NCI-H2107 (cell line): ENCODE results near the gene SF3B2.
"Not testable (repeated sequence)": the region's sequence is repeated elsewhere in the genome, so short reads cannot be mapped to it uniquely, and the experiment has no call there.

ENCODE experiments used
- DNase-seq: peaks from one replicate; lab custom pipeline; 2025; lab: John Stamatoyannopoulos, UW

SF3B2 gene, protein sequence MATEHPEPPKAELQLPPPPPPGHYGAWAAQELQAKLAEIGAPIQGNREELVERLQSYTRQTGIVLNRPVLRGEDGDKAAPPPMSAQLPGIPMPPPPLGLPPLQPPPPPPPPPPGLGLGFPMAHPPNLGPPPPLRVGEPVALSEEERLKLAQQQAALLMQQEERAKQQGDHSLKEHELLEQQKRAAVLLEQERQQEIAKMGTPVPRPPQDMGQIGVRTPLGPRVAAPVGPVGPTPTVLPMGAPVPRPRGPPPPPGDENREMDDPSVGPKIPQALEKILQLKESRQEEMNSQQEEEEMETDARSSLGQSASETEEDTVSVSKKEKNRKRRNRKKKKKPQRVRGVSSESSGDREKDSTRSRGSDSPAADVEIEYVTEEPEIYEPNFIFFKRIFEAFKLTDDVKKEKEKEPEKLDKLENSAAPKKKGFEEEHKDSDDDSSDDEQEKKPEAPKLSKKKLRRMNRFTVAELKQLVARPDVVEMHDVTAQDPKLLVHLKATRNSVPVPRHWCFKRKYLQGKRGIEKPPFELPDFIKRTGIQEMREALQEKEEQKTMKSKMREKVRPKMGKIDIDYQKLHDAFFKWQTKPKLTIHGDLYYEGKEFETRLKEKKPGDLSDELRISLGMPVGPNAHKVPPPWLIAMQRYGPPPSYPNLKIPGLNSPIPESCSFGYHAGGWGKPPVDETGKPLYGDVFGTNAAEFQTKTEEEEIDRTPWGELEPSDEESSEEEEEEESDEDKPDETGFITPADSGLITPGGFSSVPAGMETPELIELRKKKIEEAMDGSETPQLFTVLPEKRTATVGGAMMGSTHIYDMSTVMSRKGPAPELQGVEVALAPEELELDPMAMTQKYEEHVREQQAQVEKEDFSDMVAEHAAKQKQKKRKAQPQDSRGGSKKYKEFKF

DNA sequence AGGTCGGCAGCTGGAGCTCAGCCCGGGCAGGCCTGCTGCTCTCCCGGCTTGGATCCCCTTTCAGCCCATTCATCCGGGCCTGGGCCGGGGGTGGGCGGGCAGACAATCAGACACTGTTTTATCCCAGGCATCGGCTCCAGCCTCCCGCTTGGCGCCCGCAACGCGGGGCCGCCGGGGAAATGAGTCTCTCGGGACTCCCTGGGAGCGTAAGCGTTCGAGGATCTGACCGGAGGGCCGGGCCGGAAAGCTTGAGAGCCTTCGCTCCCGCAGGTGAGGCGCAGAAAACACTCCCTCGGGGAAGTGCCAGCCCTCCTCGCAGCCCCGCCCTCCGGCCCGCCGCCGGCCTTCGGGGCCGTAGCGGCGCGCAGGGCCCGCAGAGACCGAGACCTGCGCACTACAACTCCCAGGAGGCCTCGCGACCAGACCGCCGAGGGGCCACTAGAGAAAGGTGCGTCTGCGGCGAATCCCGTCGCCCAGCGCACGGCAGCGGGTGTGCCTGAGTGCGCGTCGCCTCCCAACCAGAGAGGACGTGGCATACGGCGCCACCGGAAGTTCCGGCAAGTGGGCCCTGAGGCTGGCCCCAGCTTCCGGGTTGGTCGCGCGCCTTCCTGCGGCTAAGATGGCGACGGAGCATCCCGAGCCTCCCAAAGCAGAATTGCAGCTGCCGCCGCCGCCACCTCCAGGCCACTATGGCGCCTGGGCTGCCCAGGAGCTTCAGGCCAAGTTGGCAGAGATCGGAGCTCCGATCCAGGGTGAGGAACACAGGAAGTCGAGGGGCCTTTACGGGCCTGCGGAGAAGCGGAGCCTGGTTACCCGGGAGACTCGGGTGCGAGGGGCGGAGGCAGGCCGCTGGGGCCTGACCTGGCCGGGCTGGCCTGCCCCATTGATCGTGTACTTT lies at the start of gene SF3B2:
SF3B2 (plus strand) TSS at position 599 of the 898 bp plus-strand sequence; CDS start at position 620, 21 bp downstream.
- DNase-seq: peak; percentile 91

DNA sequence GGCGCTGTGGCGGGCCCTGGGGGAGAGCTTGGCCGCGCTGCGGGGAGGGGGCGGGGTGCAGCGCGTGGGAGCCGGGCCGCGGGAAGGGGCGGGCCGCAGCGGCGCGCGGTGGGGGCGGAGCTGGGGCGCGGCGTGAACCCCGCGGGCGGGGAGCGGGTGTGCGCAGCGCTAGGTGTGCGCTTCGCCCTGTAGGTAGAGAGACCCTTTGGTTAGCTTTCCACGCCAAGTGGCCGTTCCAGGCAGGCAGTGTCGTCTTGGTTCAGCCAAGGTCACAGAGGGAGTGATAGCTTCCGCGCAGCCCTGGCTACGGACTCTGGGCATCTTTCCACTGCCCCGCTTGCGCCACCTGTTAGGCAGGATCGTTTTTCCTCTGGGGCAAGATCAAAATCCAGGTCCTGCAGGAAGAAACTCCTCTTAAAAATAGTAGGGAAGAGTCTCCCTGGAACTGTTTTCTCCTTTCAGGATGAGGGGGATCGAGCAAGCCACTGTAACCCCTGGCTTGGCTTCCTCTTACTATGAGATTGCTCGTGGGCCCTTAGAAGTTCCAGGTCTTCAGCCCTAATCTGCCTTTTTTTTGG lies 49.4 kb upstream of the SF3B2 start:
- DNase-seq: no peak

DNA sequence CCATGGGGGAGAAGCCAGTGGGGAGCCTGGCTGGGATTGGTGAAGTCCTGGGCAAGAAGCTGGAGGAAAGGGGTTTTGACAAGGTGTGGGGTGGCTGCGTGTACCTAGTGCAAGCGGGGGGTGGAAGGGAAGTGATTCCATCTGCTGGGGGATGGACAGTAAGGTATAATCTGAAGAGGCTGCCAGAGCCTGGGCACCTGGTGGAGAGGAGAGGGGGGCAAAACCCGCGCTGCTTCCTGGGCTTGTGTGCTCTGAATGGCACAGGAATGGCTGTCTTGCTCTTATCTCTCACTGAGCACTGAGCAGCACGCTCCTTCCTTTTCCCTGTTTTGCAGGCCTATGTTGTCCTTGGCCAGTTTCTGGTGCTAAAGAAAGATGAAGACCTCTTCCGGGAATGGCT lies 48.9 kb upstream of the SF3B2 start:
- DNase-seq: no peak

DNA sequence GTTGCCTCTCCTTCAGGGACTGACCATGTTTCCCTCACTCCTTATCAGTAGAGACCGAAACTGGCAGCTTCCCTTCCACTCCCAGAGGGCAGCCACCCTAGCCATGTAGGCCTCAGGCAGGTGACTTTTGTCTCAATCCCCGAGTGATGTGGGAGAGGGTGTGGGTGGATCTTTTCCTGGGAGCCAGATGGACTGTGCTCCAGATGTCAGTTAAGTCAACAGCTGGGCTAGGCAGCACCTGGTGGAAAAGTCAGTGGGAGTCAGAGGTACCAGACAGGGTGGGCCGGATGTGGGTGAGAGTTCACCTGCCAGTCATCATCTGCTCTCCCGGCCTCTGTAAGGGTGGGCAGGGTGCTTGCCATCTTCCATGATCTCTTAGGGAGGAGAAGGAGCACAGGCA lies 48.0 kb upstream of the SF3B2 start:
- no peak for DNase-seq

DNA sequence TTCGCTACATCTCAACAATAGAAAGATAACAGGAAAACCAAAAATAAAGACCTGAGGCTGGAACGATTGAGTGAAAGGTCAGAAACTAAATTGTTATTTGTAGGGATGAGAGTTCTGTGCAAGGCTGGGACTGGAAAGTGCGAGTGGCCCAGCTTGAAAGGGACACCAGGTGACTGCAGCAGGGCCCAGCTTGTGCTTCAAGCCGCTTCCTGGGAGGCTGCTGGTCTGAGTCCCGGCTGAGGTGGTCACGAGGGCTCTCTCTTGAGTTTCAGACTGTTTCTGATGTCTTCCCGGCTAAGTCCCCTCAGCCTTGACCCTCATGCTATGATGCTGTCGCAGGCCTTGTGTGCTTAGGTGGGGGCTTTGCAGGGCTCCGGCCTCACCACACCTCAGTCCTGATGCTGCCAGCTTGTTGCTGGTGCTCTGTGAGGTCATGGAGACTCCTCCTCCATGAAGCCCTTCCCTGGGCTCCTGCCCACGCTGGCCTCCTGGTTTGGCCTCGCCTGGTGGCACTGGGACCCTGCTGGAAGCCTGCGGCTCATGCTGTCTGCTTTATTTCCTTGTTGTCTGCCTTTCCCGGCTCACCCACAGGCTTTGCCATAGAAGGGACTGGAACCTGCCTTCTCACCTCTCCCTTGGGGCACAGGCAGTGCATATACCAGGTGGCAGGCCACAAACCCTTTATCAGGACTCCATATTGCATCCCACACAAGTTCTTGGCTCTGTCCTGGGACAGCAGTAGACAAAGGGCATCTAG lies 45.9 kb upstream of the SF3B2 start:
- DNase-seq: no peak

DNA sequence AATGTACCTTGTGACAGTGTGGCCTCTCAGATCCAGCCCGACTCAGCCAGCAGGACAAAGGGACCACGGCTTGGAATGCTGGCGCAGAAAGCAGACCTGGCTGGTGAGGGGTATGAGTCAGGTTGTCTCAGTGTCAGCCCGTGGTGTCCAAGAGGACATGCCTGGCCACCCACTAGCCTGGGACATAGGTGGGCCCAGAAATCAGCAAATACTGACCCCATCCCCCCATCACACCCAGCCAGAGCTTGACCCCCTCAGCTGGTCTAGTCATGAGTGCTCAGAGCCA lies 45.3 kb upstream of the SF3B2 start:
- DNase-seq: no peak

DNA sequence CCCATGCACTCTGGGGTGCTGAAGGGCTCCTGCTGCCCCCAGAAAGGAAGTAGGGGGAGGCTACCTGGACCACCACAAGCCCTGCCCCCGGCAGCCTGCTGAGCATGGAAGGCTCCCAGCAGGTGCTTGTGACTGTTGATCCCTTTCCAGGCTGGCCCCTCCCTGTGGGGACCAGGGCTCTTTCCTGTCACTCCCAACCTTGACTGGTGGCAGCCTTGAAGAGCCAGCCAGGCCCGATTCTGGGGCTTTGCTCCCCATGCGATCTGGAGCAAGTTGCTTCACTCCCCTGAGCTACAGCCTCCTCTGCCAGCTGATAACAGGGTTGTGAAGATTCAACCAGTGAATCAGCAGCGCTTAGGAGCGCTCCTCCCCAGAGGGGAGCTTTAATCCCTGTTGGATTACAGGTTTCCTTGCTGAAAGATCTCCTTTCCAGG lies 44.9 kb upstream of the SF3B2 start:
- no peak for DNase-seq

DNA sequence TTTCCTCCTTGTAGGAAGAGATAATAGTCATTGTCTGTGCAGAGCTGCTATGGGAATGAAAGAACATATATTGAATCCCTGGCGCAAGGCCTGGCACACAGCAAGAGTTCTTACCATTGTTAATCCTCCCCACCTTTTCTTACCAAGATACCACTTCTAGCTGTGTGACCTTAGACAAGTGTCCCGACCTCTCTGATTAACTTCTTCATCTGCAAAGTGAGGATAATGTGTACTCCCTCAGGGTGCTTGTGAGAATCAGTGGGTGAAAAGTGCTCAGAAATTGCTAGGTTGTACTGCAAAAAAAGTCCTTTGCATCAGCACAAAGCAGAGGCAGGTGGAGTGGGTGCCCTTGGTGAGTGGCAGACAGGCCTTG lies 44.1 kb upstream of the SF3B2 start:
- no peak for DNase-seq

DNA sequence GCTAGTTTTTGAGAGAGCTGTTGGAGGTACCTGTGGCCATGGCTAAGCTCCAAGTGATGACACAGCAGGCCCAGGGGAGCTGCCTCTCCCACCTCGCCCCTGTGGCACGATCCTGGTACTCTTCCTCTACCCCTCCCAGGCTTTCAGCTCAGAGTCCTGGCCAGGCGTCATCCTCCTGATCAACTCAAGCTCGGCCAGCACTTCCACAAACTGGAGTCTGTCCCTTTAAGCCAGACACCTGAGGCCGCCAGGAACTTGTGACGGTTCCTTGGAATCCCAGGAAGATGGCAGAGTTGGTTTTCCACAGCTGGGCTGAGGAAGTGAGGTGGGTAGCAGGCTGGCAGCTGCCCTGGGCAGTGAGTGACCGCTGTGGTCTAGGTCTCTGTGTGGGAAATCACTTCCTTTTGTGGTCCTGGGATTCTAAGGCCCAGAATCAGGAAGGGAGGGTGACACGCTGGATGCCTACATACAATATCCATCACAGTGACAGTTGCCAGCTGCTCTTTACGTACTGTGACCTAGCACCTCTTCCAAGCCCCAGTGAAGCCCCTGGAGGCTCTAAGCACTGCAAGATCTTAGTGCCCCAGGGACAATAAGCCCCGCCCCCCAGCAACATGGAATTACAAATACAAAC lies 43.6 kb upstream of the SF3B2 start:
- DNase-seq: no peak

DNA sequence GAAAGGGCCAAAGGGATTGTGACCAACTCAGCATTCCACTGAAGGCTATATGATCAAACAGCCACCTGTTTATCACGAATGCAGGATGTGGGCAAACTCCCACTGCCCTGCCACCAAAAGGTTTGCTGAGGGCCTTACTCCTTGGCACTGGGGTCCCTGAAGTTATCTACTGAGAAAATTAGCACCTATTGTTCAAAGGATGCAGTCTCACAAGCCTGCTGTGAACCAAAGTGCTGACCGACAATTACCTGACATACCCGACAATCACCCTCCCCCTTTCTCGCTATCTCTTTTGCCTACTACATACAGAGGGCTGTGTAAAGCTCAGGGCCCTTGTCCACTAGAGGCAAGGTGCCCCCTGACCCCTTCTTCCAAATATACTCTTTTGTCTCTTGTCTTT lies 42.1 kb upstream of the SF3B2 start:
- DNase-seq: not testable (repeated sequence)

DNA sequence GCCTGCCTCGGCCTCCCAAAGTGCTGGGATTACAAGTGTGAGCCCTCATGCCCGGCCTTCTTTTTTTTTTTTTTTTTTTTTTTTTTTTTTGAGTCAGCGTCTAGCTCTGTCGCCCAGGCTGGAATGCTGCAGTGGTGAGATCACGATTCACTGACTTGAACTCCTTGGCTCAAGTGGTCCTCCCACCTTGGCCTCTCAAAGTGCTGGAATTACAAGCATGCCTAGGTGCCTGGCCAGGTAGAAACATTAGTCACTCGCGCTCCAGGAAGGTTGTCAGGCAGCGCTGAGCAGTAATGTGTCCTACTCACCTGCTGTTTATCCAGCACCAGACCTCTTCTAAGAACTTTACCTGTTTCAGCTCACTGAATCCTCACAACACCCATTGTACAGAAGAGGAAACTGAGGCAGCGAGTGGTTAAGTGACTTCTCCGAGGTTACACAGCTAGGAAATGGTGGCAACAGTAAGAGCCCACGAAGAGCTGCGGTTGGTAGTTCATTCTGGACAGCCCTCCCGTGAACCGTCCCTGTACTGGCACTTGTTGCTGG lies 40.9 kb upstream of the SF3B2 start:
- DNase-seq: no peak

DNA sequence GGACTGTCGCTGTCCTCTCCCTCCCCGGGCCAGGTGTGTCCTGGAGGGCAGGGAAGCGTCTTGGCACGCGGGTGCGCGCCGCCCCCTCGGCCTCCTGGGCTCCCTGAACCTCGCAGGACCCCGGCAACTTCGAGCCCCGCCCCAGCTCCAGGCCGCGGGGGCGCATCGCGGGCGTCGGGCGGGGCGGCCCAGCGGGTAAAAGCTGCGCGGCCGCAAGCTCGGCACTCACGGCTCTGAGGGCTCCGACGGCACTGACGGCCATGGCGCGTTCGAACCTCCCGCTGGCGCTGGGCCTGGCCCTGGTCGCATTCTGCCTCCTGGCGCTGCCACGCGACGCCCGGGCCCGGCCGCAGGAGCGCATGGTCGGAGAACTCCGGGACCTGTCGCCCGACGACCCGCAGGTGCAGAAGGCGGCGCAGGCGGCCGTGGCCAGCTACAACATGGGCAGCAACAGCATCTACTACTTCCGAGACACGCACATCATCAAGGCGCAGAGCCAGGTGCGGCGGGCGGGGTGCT lies 40.3 kb upstream of the SF3B2 start, which contains the start of gene CST6:
CST6 (plus strand) TSS at position 224 of the 519 bp plus-strand sequence; CDS start at position 261, 37 bp downstream.
- DNase-seq: no peak

DNA sequence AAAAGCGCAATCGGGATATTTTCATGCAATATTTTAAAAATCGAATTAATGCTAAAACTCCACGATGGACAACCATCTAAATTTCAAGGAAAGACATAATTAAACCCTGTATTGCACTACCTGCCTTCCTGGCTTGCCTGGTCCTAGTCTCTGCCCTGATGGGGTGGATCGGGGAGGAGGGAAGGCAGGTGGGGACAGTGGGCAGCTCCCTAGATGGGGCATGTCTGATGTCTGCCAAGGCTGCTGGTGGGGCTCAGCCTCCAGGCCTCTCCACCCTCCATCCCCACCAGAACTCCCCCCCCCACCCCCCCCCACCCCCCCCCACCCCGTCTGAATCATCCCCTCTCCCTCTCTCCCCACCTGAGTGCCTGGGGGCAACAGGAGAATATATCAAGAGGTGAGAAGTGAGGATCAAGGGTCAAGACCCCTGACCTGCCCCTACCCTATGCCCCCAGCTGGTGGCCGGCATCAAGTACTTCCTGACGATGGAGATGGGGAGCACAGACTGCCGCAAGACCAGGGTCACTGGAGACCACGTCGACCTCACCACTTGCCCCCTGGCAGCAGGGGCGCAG lies 39.7 kb upstream of the SF3B2 start:
- DNase-seq: no peak

DNA sequence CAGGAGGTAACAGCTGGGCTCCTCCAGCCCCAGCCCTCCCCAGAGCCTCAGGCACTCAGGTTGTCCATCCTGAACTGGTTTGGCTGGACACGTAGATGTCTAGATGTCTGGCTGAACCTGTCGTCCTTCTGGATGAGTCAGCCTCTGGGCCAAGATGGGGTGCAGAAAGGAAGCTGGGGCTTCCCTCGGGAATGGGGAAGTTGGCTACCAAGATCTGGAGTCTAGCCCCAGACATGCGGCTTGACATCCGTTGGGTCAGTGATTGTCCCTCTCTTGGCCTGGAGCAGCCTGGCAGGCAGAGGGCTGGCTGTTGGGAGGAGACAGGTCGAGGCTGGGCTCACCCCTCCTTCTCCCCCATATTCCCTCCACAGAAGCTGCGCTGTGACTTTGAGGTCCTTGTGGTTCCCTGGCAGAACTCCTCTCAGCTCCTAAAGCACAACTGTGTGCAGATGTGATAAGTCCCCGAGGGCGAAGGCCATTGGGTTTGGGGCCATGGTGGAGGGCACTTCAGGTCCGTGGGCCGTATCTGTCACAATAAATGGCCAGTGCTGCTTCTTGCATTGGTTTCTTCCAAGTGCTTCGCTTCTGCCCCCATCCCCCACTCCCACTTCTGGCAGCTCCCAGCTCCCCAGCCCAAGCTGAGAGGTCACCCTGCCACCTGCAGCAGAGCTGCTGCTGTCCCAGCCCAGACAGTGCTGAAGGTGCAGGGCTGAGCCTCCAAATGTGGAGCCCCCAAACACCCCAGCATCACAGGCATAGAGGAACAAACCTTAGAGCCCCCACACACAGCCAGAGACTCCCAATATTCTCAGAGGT lies 39.0 kb upstream of the SF3B2 start:
- DNase-seq: no peak

DNA sequence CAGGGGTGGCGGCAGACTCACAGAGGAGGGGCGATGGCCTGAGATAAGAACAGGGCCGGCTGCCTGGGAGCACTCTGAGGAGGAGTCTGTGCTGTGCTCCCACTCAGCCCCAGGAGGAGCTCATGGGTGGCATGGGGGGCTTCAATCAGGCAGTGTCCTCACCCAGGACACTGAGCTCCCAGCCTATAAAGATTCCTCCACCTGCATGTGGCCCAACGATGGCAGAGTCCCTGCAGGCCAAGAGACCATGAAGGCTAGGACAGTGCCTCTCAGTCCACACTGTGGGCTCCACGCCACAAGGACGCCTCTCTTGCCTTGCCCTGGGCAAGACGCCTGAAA lies 38.4 kb upstream of the SF3B2 start:
- no peak for DNase-seq

DNA sequence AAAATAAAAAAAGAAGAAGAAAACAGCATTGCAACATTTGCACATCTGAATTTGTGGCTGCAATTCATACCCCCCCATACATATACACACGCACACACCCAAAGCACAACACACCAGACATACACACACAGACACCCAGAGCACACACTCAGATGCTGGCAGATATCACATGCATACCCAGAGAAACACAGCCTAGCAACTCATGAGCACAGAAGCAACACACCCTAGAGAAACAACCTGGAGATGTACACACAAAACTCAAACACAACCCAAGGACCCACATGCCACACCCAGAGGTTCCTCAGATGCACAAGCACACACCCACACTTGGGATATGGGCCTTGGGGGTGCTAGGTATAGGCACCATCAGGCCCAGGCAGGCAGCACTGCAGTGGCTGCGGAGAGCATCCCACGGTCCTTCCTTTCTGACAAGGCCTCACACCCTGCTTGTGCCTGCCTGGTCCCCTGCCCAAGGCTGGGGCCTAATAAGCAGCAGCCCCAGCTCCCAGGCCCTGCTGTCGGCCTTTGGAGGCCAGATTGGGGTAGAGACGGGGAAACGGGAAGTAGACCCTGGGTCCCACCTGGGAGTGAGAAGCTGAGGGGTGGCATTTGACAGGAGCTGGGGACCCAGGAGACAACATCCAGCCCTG lies 37.2 kb upstream of the SF3B2 start:
- no peak for DNase-seq

DNA sequence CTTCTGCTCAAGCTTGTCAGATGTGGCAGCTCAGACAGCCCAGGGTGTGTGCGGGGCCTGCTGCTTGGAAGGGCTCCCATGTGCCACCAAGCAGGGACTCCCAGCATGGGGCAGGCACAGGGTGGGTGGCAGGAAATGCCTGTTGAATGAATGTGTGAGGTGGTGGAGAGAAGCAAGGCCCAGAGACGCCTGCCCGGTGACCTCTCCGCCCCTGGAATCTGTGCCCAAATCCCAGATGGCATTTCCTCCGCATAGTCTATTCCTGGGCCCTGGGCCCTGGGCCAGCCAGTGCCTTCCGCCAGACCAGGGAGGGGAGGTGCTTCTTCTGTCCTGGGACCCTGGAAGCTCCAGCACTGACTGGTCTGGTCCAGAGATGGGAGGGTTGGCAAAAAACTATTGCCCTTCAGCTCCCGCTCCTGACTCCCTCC lies 36.7 kb upstream of the SF3B2 start:
- DNase-seq: no peak
